Dermis microvascular lymphatic vessel endothelial cell (primary cell): ENCODE measurements around the gene KRTDAP. TPM values are rescaled to one million over a fixed set of nuclear protein-coding genes. Genes with fewer than 3 reads are reported as not detected.

ENCODE experiments used
- DNase-seq, 2 donors: peaks; one replicate each; pipeline versions ENCODE4 v3.0.0 to v3.0.0-alpha.2; 2010; ENCODE audit warnings: low read depth in 2 of 2
- total RNA-seq: library from RNA; depleted of rRNA; stranded (reverse); fragments of >200 nt; gene quantifications from 2 replicates; pipeline ENCODE4 v1.2.1, GENCODE V29; 2014

Gene KRTDAP
- total RNA-seq, 1 donor from 2014 or later = not detected

GRCh38 chr19:35455616-35456201, 34.6 kb downstream of the KRTDAP start:
- DNase-seq = no peak

- no peak for DNase-seq
Measured at GRCh38 chr19:35454663-35455062, 35.6 kb downstream of the KRTDAP start.

- DNase-seq = no peak
Measured at GRCh38 chr19:35451338-35452096, 38.7 kb downstream of the KRTDAP start.

GRCh38 chr19:35449359-35450043, 40.8 kb downstream of the KRTDAP start:
- DNase-seq = no peak

- no peak for DNase-seq
Measured at GRCh38 chr19:35447606-35448469, 42.4 kb downstream of the KRTDAP start, which contains the start of gene FFAR2. Gene FFAR2 (plus strand): TSS chr19:35448257. CDS start chr19:35449715, 1,458 bp downstream.

- no peak for DNase-seq
Measured at GRCh38 chr19:35445826-35446593, 44.3 kb downstream of the KRTDAP start.

GRCh38 chr19:35444735-35445134, 45.5 kb downstream of the KRTDAP start:
- DNase-seq = no peak

GRCh38 chr19:35442091-35442490, 48.2 kb downstream of the KRTDAP start:
- DNase-seq = no peak

- no peak for DNase-seq
Measured at GRCh38 chr19:35439921-35440320, 50.3 kb downstream of the KRTDAP start.

GRCh38 chr19:35438527-35438926, 51.7 kb downstream of the KRTDAP start:
- no peak for DNase-seq

GRCh38 chr19:35438096-35438495, 52.2 kb downstream of the KRTDAP start:
- no peak for DNase-seq

GRCh38 chr19:35437406-35437951, 52.8 kb downstream of the KRTDAP start:
- no peak for DNase-seq

Other genes with a start within 250 kb of the KRTDAP start
- 0.25 and 0.26 TPM in 2 replicates for gene LSR, start 241.5 kb downstream of the KRTDAP start, total RNA-seq
- 32.6 and 51.1 TPM in 2 replicates for gene USF2, start 221.5 kb downstream of the KRTDAP start, total RNA-seq
- under 0.01 and 0.26 TPM in 2 replicates for gene HAMP, start 207.9 kb downstream of the KRTDAP start, total RNA-seq
- gene MAG, start 198.3 kb downstream of the KRTDAP start, total RNA-seq = 0.63 TPM in 1 of 2 replicates, not detected in the other
- 0.13 and 0.38 TPM in 2 replicates for gene CD22, start 161.3 kb downstream of the KRTDAP start, total RNA-seq
- gene FFAR1, start 142.6 kb downstream of the KRTDAP start, total RNA-seq = not detected in 2 replicates
- not detected in 2 replicates for gene FFAR3, start 132.0 kb downstream of the KRTDAP start, total RNA-seq
- gene GPR42, start 119.4 kb downstream of the KRTDAP start, total RNA-seq = not detected in 2 replicates
- not detected in 2 replicates for gene FFAR2, start 42.2 kb downstream of the KRTDAP start, total RNA-seq
- gene DMKN, start 23.2 kb upstream of the KRTDAP start, total RNA-seq = not detected in 2 replicates
- not detected in 2 replicates for gene SBSN, start 37.8 kb upstream of the KRTDAP start, total RNA-seq
- gene GAPDHS, start 43.0 kb upstream of the KRTDAP start, total RNA-seq = not detected in 2 replicates
- gene TMEM147, start 55.2 kb upstream of the KRTDAP start, total RNA-seq = 52.1 and 70.3 TPM in 2 replicates
- not detected in 2 replicates for gene ATP4A, start 73.2 kb upstream of the KRTDAP start, total RNA-seq
- not detected in 2 replicates for gene PMIS2, start 95.7 kb upstream of the KRTDAP start, total RNA-seq
- 4.9 and 5.6 TPM in 2 replicates for gene HAUS5, start 122.3 kb upstream of the KRTDAP start, total RNA-seq
- 27.9 and 35.4 TPM in 2 replicates for gene RBM42, start 138.6 kb upstream of the KRTDAP start, total RNA-seq
- gene ETV2, start 151.3 kb upstream of the KRTDAP start, total RNA-seq = under 0.01 and 0.26 TPM in 2 replicates
- gene COX6B1, start 157.9 kb upstream of the KRTDAP start, total RNA-seq = 243 and 347 TPM in 2 replicates
- not detected in 2 replicates for gene UPK1A, start 176.1 kb upstream of the KRTDAP start, total RNA-seq
- not detected in 2 replicates for gene ZBTB32, start 214.1 kb upstream of the KRTDAP start, total RNA-seq
- gene KMT2B, start 227.5 kb upstream of the KRTDAP start, total RNA-seq = 2.3 and 7.1 TPM in 2 replicates